Testis (tissue), 2 donors: Measurements from ENCODE around the gene GDF3.
A peak's percentile ranks its signal among the peaks of the same experiment; 100 is the strongest.

ENCODE experiments used
- POLR2A ChIP-seq: fragments of 450-650 bp; IDR thresholded peaks from one replicate; pipeline ENCODE4 v1.6.1; 2017; ENCODE audit warnings: antibody characterized with exemption, mild to moderate bottlenecking, moderate library complexity
- TF ChIP-seq, protein P1 (sequence below), 3 experiments: fragments of 450-650 bp in 2 of 3; fragments of 200-600 bp in 1 of 3; sonication (generic) in 1 of 3; IDR thresholded peaks; one replicate each; pipeline ENCODE4 v1.5.1; 2016 to 2019; ENCODE audit warnings: antibody characterized with exemption in 3 of 3, mild to moderate bottlenecking in 2 of 3, moderate library complexity in 1 of 3

DNA sequence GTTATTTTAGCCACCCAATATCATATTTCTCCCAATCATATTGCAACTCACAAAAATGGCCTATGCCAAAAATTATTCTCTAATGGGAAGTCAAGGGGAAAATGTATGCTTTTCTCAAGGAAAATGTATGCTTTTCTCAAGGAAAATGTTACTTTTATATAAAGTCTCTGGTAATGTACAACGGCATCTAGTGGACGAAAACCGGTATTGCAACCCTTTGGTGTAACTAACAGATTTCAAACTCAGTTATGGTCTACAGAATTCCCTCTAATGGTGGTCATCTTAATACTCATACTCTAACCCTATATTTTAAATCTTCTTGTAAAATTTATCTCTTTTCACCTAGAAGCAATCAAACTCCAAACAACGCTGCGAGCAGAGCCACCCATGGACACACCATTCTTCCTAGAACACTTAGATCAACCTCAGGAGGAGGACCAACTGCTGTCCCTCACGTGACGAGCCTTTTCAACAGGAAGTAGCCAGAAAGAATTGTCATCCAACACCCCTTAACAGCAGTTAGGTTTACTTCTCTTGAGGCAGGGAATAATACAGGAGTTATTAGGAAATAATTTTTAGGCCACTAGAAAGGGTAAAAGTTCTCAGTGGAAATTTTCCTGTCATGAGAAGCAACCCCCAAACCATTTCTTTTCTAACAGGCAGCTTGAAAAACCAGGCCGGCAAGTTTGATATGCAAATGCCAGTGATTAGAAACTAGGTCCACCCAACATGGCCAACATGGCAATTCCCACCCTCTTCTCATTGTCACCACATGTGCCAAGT, 50.0 kb downstream of the GDF3 start:
- TF ChIP-seq, protein P1, sequence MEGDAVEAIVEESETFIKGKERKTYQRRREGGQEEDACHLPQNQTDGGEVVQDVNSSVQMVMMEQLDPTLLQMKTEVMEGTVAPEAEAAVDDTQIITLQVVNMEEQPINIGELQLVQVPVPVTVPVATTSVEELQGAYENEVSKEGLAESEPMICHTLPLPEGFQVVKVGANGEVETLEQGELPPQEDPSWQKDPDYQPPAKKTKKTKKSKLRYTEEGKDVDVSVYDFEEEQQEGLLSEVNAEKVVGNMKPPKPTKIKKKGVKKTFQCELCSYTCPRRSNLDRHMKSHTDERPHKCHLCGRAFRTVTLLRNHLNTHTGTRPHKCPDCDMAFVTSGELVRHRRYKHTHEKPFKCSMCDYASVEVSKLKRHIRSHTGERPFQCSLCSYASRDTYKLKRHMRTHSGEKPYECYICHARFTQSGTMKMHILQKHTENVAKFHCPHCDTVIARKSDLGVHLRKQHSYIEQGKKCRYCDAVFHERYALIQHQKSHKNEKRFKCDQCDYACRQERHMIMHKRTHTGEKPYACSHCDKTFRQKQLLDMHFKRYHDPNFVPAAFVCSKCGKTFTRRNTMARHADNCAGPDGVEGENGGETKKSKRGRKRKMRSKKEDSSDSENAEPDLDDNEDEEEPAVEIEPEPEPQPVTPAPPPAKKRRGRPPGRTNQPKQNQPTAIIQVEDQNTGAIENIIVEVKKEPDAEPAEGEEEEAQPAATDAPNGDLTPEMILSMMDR (IDR thresholded peaks at IDR 0.05), result peak; percentile 73 to 95 (median 78)
- TF ChIP-seq POLR2A, result no peak
